Heart left ventricle (tissue), 16 donors: ENCODE measurements around the gene ATP1A1. TPM values are rescaled to one million over a fixed set of nuclear protein-coding genes. Genes with fewer than 3 reads are reported as not detected.
A peak's percentile ranks its signal among the peaks of the same experiment; 100 is the strongest.

ENCODE experiments used
- ATAC-seq, 4 donors: fragments of 200-7000 bp; cut with Tn5 transposase; one replicate each; pipeline ENCODE4 v1.9.1; 2020 to 2022; ENCODE audit warnings: moderate library complexity in 4 of 4, mild to moderate bottlenecking in 3 of 4, moderate number of reproducible peaks in 1 of 4
- DNase-seq, 5 donors: peaks; one replicate each; pipeline ENCODE4 v3.0.0-alpha.2; 2020
- H3K27ac ChIP-seq, 12 donors: fragments of 200-600 bp; sonication (generic) in 4 of 12; one replicate each; pipeline versions ENCODE4 v1.5.0 to v1.8.0; 2016 to 2022; ENCODE audit warnings: mild to moderate bottlenecking in 2 of 12
- H3K27me3 ChIP-seq, 9 donors: fragments of 200-600 bp; sonication (generic) in 2 of 9; one replicate each; pipeline versions ENCODE4 v1.5.1 to v1.8.0; 2016 to 2022; ENCODE audit warnings: mild to moderate bottlenecking in 3 of 9
- H3K36me3 ChIP-seq, 9 donors: fragments of 200-600 bp; sonication (generic) in 2 of 9; one replicate each; pipeline versions ENCODE4 v1.5.0 to v1.8.0; 2018 to 2022; ENCODE audit warnings: mild to moderate bottlenecking in 2 of 9
- H3K4me1 ChIP-seq, 12 donors: fragments of 200-600 bp; sonication (generic) in 4 of 12; one replicate each; pipeline versions ENCODE4 v1.5.0 to v1.8.0; 2016 to 2022; ENCODE audit warnings: mild to moderate bottlenecking in 3 of 12
- H3K4me3 ChIP-seq, 12 donors: fragments of 200-600 bp; sonication (generic) in 4 of 12; one replicate each; pipeline versions ENCODE4 v1.5.0 to v1.8.0; 2017 to 2022; ENCODE audit warnings: mild to moderate bottlenecking in 9 of 12, moderate library complexity in 4 of 12
- H3K9me3 ChIP-seq, 12 donors: fragments of 200-600 bp; sonication (generic) in 4 of 12; one replicate each; pipeline versions ENCODE4 v1.5.0 to v1.8.0; 2016 to 2022; ENCODE audit warnings: mild to moderate bottlenecking in 1 of 12
- CTCF ChIP-seq, 12 donors: fragments of 200-600 bp; sonication (generic) in 4 of 12; IDR thresholded peaks; one replicate each; pipeline versions ENCODE4 v1.5.0 to v1.8.0; 2018 to 2022; ENCODE audit warnings: antibody characterized with exemption in 12 of 12, mild to moderate bottlenecking in 5 of 12
- POLR2A ChIP-seq, 2 donors: fragments of 450-650 bp; IDR thresholded peaks; one replicate each; pipeline ENCODE4 v1.6.1; 2017; ENCODE audit warnings: antibody characterized with exemption in 2 of 2, mild to moderate bottlenecking in 2 of 2, moderate library complexity in 2 of 2
- WGBS, 4 donors: extraction: QIAGEN DNeasy Blood & Tissue Kit in 2 of 4; methylation state at CpG; one replicate each; pipeline versions ENCODE4 v1.1.5 to v1.1.7; 2013 to 2018; 5-methylcytosine and 5-hydroxymethylcytosine counted together
- intact Hi-C, 10 donors: fragments of 100-400 bp; cut with DNase I; formaldehyde crosslinking; loops; one replicate each; pipeline versions ENCODE4 v1.11.1 to v1.14.2; 2022
- polyA plus RNA-seq, 2 donors: library from polyadenylated mRNA; stranded (reverse); fragments of 200-250 nt; gene quantifications; one replicate each; pipeline ENCODE4 v1.2.3, GENCODE V29; 2013
- total RNA-seq, 9 donors: library from RNA; depleted of rRNA in 2 of 9; stranded (reverse); fragments of >200 nt in 2 of 9; fragmentation: NEBNext Ultra II Directional in 3 of 9; extraction: Animal tissue kit (Norgen Biotek cat#: 25700) in 3 of 9; gene quantifications; one replicate each; pipeline versions ENCODE4 v1.1.0 to v1.2.4, GENCODE V29; 2016 to 2023
- donor health status: ischemic (EF 13 %, LVEDD 7.1; RV severe dilation, severe dysfunction).
- donor health status: healthy with polysubstance abuse.
- donor health status: DM: no; HTN: yes; CAD: no.
- donor health status: DM: no; HTN: no; CAD: no.
- donor health status: ischemic (EF 25% LVEDD 6.9; RV normal size, moderate dysfunction).
- donor health status: ischemic (EF 25% LVEDD 5.7; RV mildly dilated, moderate dysfunction).
- donor health status: healthy.
- donor health status: DM: yes; HTN: yes; CAD: no.
- donor health status: ischemic (EF 35%, LVEDD 5.7; RV mildly dilated, moderate dysfunction).
- donor health status: nonischemic (EF 11% LVEDD 7.7; RV severe dilation, severe dysfunction).
- donor health status: DM: yes; HTN: yes; CAD: no.
- donor health status: PGD.
- donor health status: ischemic (EF 29% LVEDD 5.4; RV normal size, mild dysfunction).
- donor health status: nonischemic (EF 23%, LVEDD 6.1; RV moderate dilation, normal function).

The ATP1A1 gene
- total and polyA plus RNA-seq, 11 donors = 115 to 896 (median 241) TPM

GRCh38 chr1:116411784-116412479, 38.9 kb downstream of the ATP1A1 start:
- Histone ChIP-seq H3K27ac (peak overlapping the region in 6 of 12 donors; percentile 21 to 89 (median 64)), H3K4me3 (no peak overlapping the region), H3K27me3 (no peaks in the 10 kb centered on the region), H3K36me3 (peaks cover 0 to 33% (median 13%) of the 10 kb centered on the region in 9 donors), H3K4me1 (peaks cover 0 to 63% (median 20%) of the 10 kb centered on the region in 12 donors), H3K9me3 (no peaks in the 10 kb centered on the region)
- no peak for DNase-seq
- intact Hi-C loops = loop anchor here in 3 of 10 donors (2.0 to 5.0 kb wide), 3 partner anchors 35 to 65 kb away; no protein-coding TSS in a partner anchor
- no peak for TF ChIP-seq CTCF (IDR thresholded peaks at IDR 0.05)
- TF ChIP-seq POLR2A (IDR thresholded peaks at IDR 0.05) = no peak
- ATAC-seq = no peak
- 65 to 83% (median 72%) methylated on average over 2 of the region's 2 CpGs for WGBS, 4 donors

GRCh38 chr1:116412480-116412798, 39.4 kb downstream of the ATP1A1 start:
- no peak for TF ChIP-seq CTCF (IDR thresholded peaks at IDR 0.05)
- no peak for TF ChIP-seq POLR2A (IDR thresholded peaks at IDR 0.05)
- ATAC-seq (no peak), DNase-seq (no peak)
- Histone ChIP-seq H3K27ac (peak overlapping the region in 7 of 12 donors; percentile 21 to 89 (median 60)), H3K9me3 (no peaks in the 10 kb centered on the region), H3K4me3 (no peak overlapping the region), H3K4me1 (peaks cover under 1 to 69% (median 24%) of the 10 kb centered on the region in 12 donors), H3K36me3 (peaks cover 0 to 28% (median 8%) of the 10 kb centered on the region in 9 donors), H3K27me3 (no peaks in the 10 kb centered on the region)
- intact Hi-C loops = loop anchor here in 3 of 10 donors (2.0 to 5.0 kb wide), 3 partner anchors 35 to 65 kb away; no protein-coding TSS in a partner anchor
- WGBS, 4 donors = 69 to 85% (median 80%) methylated on average over 2 of the region's 2 CpGs

GRCh38 chr1:116412898-116413297, 39.9 kb downstream of the ATP1A1 start:
- Histone ChIP-seq H3K27me3 (no peaks in the 10 kb centered on the region), H3K27ac (peak overlapping the region in 7 of 12 donors; percentile 21 to 89 (median 60)), H3K4me1 (peaks cover 4 to 73% (median 29%) of the 10 kb centered on the region in 12 donors), H3K9me3 (no peaks in the 10 kb centered on the region), H3K4me3 (no peak overlapping the region), H3K36me3 (peaks cover 0 to 23% (median 3%) of the 10 kb centered on the region in 9 donors)
- ATAC-seq (no peak), DNase-seq (no peak)
- intact Hi-C loops = loop anchor here in 3 of 10 donors (2.0 to 5.0 kb wide), 3 partner anchors 36 to 64 kb away; no protein-coding TSS in a partner anchor
- WGBS, 4 donors = 69 to 84% (median 80%) methylated on average over 3 of the region's 3 CpGs
- no peak for TF ChIP-seq CTCF (IDR thresholded peaks at IDR 0.05)
- TF ChIP-seq POLR2A (IDR thresholded peaks at IDR 0.05) = no peak

GRCh38 chr1:116413414-116413813, 40.4 kb downstream of the ATP1A1 start:
- Histone ChIP-seq H3K36me3 (peaks cover 0 to 18% (median 0%) of the 10 kb centered on the region in 9 donors), H3K9me3 (no peaks in the 10 kb centered on the region), H3K4me1 (peaks cover 4 to 74% (median 31%) of the 10 kb centered on the region in 12 donors), H3K4me3 (no peak overlapping the region), H3K27me3 (no peaks in the 10 kb centered on the region), H3K27ac (peak overlapping the region in 3 of 12 donors; percentile 60 to 89 (median 67))
- DNase-seq (no peak), ATAC-seq (no peak)
- TF ChIP-seq CTCF (IDR thresholded peaks at IDR 0.05) = no peak
- no peak for TF ChIP-seq POLR2A (IDR thresholded peaks at IDR 0.05)
- WGBS, 4 donors = 83 to 91% (median 87%) methylated on average over 2 of the region's 2 CpGs
- intact Hi-C loops = loop anchor here in 3 of 10 donors (2.0 to 5.0 kb wide), 3 partner anchors 36 to 64 kb away; no protein-coding TSS in a partner anchor
